Ovary (tissue), 9 donors: Measurements from ENCODE around the gene MYO5B. TPM values are rescaled to one million over a fixed set of nuclear protein-coding genes. Genes with fewer than 3 reads are reported as not detected.

Experiments
- DNase-seq, 5 donors: peaks; one replicate each; pipeline ENCODE4 v3.0.0-alpha.2; 2019 to 2020
- H3K27ac ChIP-seq, 2 donors: fragments of 200-600 bp; one replicate each; pipeline versions ENCODE4 v1.5.1 to v1.8.0; 2019 to 2022
- H3K27me3 ChIP-seq: fragments of 200-600 bp; one replicate; pipeline ENCODE4 v1.8.0; 2022
- H3K36me3 ChIP-seq: fragments of 200-600 bp; sonication (generic); one replicate; pipeline ENCODE4 v1.5.1; 2019
- H3K4me1 ChIP-seq: one replicate; pipeline ENCODE4 v1.8.1; 2013; ENCODE audit warnings: mild to moderate bottlenecking, moderate library complexity; ENCODE audit not compliant: insufficient read depth
- H3K4me3 ChIP-seq: fragments of 200-600 bp; sonication (generic); one replicate; pipeline ENCODE4 v1.5.1; 2017
- H3K9me3 ChIP-seq, 2 donors: fragments of 200-600 bp in 1 of 2; sonication (generic) in 1 of 2; one replicate each; pipeline versions ENCODE4 v1.5.1 to v1.8.1; 2013 to 2019; ENCODE audit warnings: mild to moderate bottlenecking in 1 of 2, moderate library complexity in 1 of 2
- CTCF ChIP-seq, 3 donors: fragments of 450-650 bp in 2 of 3; fragments of 200-600 bp in 1 of 3; IDR thresholded peaks; one replicate each; pipeline versions ENCODE4 v1.5.1 to v1.8.0; 2016 to 2022; ENCODE audit warnings: antibody characterized with exemption in 3 of 3, mild to moderate bottlenecking in 1 of 3
- EP300 ChIP-seq: sonication (generic); formaldehyde crosslinking; IDR thresholded peaks from one replicate; pipeline ENCODE4 v1.6.1; 2017; ENCODE audit warnings: antibody characterized with exemption
- POLR2A ChIP-seq: fragments of 450-650 bp; IDR thresholded peaks from one replicate; pipeline ENCODE4 v1.6.1; 2017; ENCODE audit warnings: antibody characterized with exemption, mild to moderate bottlenecking, moderate library complexity
- WGBS, 3 donors: extraction: QIAGEN DNeasy Blood & Tissue Kit in 1 of 3; methylation state at CpG; one replicate each; pipeline versions ENCODE4 v1.1.5 to v1.1.7; 2013 to 2017; 5-methylcytosine and 5-hydroxymethylcytosine counted together
- intact Hi-C, 4 donors: fragments of 100-400 bp; cut with DNase I; formaldehyde crosslinking; loops; one replicate each; pipeline versions ENCODE4 v1.11.0 to v1.15.1; 2022 to 2023
- polyA plus RNA-seq, 2 donors: library from polyadenylated mRNA; stranded (reverse); fragments of 200-250 nt in 1 of 2; fragments of 350-450 nt in 1 of 2; fragmentation: Illumina TruSeq in 1 of 2; extraction: RNeasy Lipid Tissue Mini Kit (QIAGEN cat#74804) in 1 of 2; gene quantifications; one replicate each; pipeline ENCODE4 v1.2.3, GENCODE V29; 2013 to 2014
- total RNA-seq, 7 donors: library from RNA; depleted of rRNA in 2 of 7; stranded (reverse); fragments of >200 nt in 2 of 7; fragmentation: NEBNext Ultra II Directional in 3 of 7; extraction: Animal tissue kit (Norgen Biotek cat#: 25700) in 3 of 7; gene quantifications; one replicate each; pipeline versions ENCODE4 v1.1.0 to v1.2.4, GENCODE V29; 2016 to 2023
- donor health status: DM: no; HTN: no; CAD: no; lungs with moderate emphysema.
- donor health status: DM: no; HTN: no; CAD: no.
- donor health status: Bipolar disorder and iron deficiency.
- donor health status: DM: yes; HTN: yes; CAD: no.
- donor health status: DM: no; HTN: no; CAD: no.
- donor health status: DM: yes; HTN: yes; CAD: no.

MYO5B gene
- total and polyA plus RNA-seq, 9 donors: 0.25 to 25.5 (median 1.5) TPM

- no peak for TF ChIP-seq POLR2A
- no peak for TF ChIP-seq CTCF (IDR thresholded peaks at IDR 0.05)
- TF ChIP-seq EP300: no peak
- Histone ChIP-seq H3K36me3 (no peaks in the 10 kb centered on the region), H3K4me1 (no peaks in the 10 kb centered on the region), H3K27ac (no peak overlapping the region), H3K9me3 (no peaks in the 10 kb centered on the region), H3K4me3 (no peak overlapping the region), H3K27me3 (no peaks in the 10 kb centered on the region)
- intact Hi-C loops: no loop called here
- no peak for DNase-seq
- 79 to 83% (median 82%) methylated on average over 4 of the region's 4 CpGs for WGBS, 3 donors
These were observed 136.2 kb downstream of the MYO5B start for GRCh38 chr18:50058731-50059130.

- DNase-seq: no peak
- intact Hi-C loops: no loop called here
- TF ChIP-seq POLR2A (no peak), CTCF (IDR thresholded peaks at IDR 0.05) (no peak), EP300 (no peak)
These were observed 137.9 kb downstream of the MYO5B start for GRCh38 chr18:50057009-50057408.

GRCh38 chr18:50056185-50056584 is 138.8 kb downstream of the MYO5B start:
- Histone ChIP-seq H3K27ac (no peak overlapping the region), H3K4me3 (no peak overlapping the region), H3K27me3 (no peaks in the 10 kb centered on the region), H3K36me3 (no peaks in the 10 kb centered on the region), H3K4me1 (no peaks in the 10 kb centered on the region), H3K9me3 (no peaks in the 10 kb centered on the region)
- no peak for DNase-seq
- 81 to 83% (median 81%) methylated on average over 1 of the region's 1 CpG for WGBS, 3 donors
- intact Hi-C loops: no loop called here
- TF ChIP-seq CTCF (IDR thresholded peaks at IDR 0.05) (no peak), POLR2A (no peak), EP300 (no peak)

More at GRCh38 chr18:50057009-50057408, 137.9 kb downstream of the MYO5B start:
- Histone ChIP-seq H3K4me3 (no peak overlapping the region), H3K27ac (no peak overlapping the region), H3K36me3 (no peaks in the 10 kb centered on the region), H3K9me3 (no peaks in the 10 kb centered on the region), H3K27me3 (no peaks in the 10 kb centered on the region), H3K4me1 (no peaks in the 10 kb centered on the region)

- TF ChIP-seq POLR2A (no peak), CTCF (IDR thresholded peaks at IDR 0.05) (no peak), EP300 (no peak)
- Histone ChIP-seq H3K27ac (no peak overlapping the region), H3K36me3 (no peaks in the 10 kb centered on the region), H3K9me3 (no peaks in the 10 kb centered on the region), H3K4me3 (no peak overlapping the region), H3K4me1 (no peaks in the 10 kb centered on the region), H3K27me3 (no peaks in the 10 kb centered on the region)
- no peak for DNase-seq
- WGBS, 3 donors: 40 to 53% (median 47%) methylated on average over 4 of the region's 4 CpGs
- intact Hi-C loops: no loop called here
These were observed 139.5 kb downstream of the MYO5B start for GRCh38 chr18:50055488-50055887.
